ENCODE results near the gene ZNF593. TPM values are rescaled to one million over a fixed set of nuclear protein-coding genes. Genes with fewer than 3 reads are reported as not detected.

The ZNF593 gene
- total and polyA plus RNA-seq, 2 experiments from 2014 or later, result 34.5 to 43.6 TPM

DNA sequence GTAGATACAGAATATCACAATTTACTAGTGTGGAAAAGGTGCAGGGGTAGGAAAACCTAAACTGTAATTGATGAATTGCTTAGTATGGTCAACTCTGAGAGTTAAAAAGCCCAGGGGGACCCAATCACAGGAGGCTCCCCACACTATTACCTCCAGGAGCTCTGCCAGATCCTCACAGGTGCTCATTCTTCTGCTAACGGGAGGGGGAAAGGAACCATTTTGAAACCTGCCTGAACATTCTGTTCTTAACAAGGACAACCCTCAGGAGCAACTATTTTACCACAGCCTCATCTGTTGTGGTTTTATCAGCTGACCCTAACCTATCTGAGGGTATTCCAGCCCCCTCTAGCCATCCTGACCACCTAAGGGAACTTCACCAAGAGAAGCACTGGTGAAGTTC lies 39.0 kb upstream of the ZNF593 start:
- H3K36me3 ChIP-seq, result no peaks in the 10 kb centered on the region
- no peak overlapping the region for H3K27ac ChIP-seq
- TF ChIP-seq CTCF (IDR thresholded peaks at IDR 0.05; ENCODE audit: low read depth, low read length), result no peak
- peaks cover 14% of the 10 kb centered on the region for H3K4me1 ChIP-seq (ENCODE audit: low read depth)
- H3K9me3 ChIP-seq (ENCODE audit: low read depth), result no peaks in the 10 kb centered on the region
- H3K4me3 ChIP-seq, result no peak overlapping the region
- DNase-seq (ENCODE audit: low read depth in 1 of 2, low spot score in 1 of 2), result no peak
- H3K27me3 ChIP-seq, result no peaks in the 10 kb centered on the region

DNA sequence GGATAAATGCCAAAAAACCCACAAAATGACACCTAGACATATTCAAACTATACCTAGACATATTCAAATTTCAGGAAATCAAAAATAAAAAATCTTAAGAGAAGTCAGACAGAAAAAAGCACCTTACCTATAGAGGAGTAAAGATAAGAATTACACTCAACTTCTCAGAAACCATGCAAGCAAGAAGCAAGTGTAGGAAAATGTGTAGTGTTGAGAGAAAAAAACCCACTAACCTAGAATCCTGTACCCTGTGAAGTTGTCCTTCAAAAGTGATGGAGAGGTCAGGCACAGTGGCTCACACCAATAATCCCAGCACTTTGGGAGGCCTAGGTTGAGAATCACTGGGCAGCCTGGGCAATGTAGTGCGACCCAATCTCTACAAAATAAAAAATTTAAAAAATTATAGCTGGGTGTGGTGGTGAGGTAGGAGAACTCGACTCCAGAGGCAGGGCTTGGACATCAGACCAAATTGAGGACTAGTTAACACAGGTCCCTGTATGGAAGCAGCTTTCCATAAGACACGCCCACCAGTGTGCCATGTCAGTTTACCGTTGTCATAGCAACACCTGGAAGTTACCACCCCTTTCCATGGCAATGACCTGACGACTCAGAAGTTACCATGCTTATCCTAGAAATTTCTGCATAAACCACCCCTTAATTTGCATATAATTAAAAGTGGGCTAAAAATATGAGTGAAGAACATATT lies 37.4 kb upstream of the ZNF593 start:
- Histone ChIP-seq H3K27me3 (no peaks in the 10 kb centered on the region), H3K9me3 (ENCODE audit: low read depth) (no peaks in the 10 kb centered on the region), H3K36me3 (no peaks in the 10 kb centered on the region), H3K4me3 (no peak overlapping the region), H3K27ac (no peak overlapping the region), H3K4me1 (ENCODE audit: low read depth) (no peaks in the 10 kb centered on the region)
- no peak for TF ChIP-seq CTCF (IDR thresholded peaks at IDR 0.05; ENCODE audit: low read depth, low read length)
- no peak for DNase-seq (ENCODE audit: low read depth in 1 of 2, low spot score in 1 of 2)

- H3K27me3 ChIP-seq, result no peaks in the 10 kb centered on the region
- H3K4me3 ChIP-seq, result no peak overlapping the region
- TF ChIP-seq CTCF (IDR thresholded peaks at IDR 0.05; ENCODE audit: low read depth, low read length), result no peak
- H3K27ac ChIP-seq, result no peak overlapping the region
- no peaks in the 10 kb centered on the region for H3K9me3 ChIP-seq (ENCODE audit: low read depth)
- no peak for DNase-seq (ENCODE audit: low read depth in 1 of 2, low spot score in 1 of 2)
- no peaks in the 10 kb centered on the region for H3K4me1 ChIP-seq (ENCODE audit: low read depth)
- H3K36me3 ChIP-seq, result no peaks in the 10 kb centered on the region
Observed at GRCh38 chr1:26132834-26133167, 36.9 kb upstream of the ZNF593 start.

DNA sequence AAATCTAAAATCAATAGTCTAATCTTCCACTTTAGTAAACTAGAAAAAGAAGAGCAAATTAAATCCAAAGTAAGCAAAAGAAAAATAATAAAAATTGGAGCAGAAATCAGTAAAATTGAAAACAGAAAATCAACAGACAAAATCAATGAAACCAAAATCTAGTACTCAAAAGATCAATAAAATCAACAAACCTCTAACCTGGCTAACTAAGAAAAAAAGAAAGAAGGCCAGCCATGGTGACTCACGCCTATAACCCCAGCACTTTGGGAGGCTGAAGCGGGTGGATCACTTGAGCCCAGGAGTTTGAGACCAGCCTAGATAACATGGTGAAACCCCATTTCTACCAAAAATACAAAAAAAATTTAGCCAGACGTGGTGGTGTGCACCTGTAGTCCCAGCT lies 35.2 kb upstream of the ZNF593 start:
- no peak for TF ChIP-seq CTCF (IDR thresholded peaks at IDR 0.05; ENCODE audit: low read depth, low read length)

GRCh38 chr1:26138974-26139558 lies 30.6 kb upstream of the ZNF593 start:
- TF ChIP-seq CTCF (IDR thresholded peaks at IDR 0.05; ENCODE audit: low read depth, low read length), result no peak
- Histone ChIP-seq H3K36me3 (no peaks in the 10 kb centered on the region), H3K4me1 (ENCODE audit: low read depth) (no peaks in the 10 kb centered on the region), H3K4me3 (no peak overlapping the region), H3K27me3 (no peaks in the 10 kb centered on the region), H3K27ac (no peak overlapping the region), H3K9me3 (ENCODE audit: low read depth) (no peaks in the 10 kb centered on the region)
- DNase-seq (ENCODE audit: low read depth in 1 of 2, low spot score in 1 of 2), result no peak

More for the DNA sequence above, 35.2 kb upstream of the ZNF593 start:
- Histone ChIP-seq H3K4me3 (no peak overlapping the region), H3K4me1 (ENCODE audit: low read depth) (no peaks in the 10 kb centered on the region), H3K9me3 (ENCODE audit: low read depth) (no peaks in the 10 kb centered on the region), H3K27ac (no peak overlapping the region), H3K27me3 (no peaks in the 10 kb centered on the region), H3K36me3 (no peaks in the 10 kb centered on the region)
- DNase-seq (ENCODE audit: low read depth in 1 of 2, low spot score in 1 of 2), result no peak

Data from cardiac muscle cell (in vitro differentiated cells and primary cell).